Medulla oblongata (tissue), 1 donor: ENCODE measurements around the gene MIS18A.
"Not testable (repeated sequence)": the region's sequence is repeated elsewhere in the genome, so short reads cannot be mapped to it uniquely, and the experiment has no call there.

ENCODE experiments used
- DNase-seq: peaks from one replicate; pipeline ENCODE4 v3.0.0-alpha.2; 2015; ENCODE audit errors: extremely low spot score

The MIS18A gene, protein sequence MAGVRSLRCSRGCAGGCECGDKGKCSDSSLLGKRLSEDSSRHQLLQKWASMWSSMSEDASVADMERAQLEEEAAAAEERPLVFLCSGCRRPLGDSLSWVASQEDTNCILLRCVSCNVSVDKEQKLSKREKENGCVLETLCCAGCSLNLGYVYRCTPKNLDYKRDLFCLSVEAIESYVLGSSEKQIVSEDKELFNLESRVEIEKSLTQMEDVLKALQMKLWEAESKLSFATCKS

DNA sequence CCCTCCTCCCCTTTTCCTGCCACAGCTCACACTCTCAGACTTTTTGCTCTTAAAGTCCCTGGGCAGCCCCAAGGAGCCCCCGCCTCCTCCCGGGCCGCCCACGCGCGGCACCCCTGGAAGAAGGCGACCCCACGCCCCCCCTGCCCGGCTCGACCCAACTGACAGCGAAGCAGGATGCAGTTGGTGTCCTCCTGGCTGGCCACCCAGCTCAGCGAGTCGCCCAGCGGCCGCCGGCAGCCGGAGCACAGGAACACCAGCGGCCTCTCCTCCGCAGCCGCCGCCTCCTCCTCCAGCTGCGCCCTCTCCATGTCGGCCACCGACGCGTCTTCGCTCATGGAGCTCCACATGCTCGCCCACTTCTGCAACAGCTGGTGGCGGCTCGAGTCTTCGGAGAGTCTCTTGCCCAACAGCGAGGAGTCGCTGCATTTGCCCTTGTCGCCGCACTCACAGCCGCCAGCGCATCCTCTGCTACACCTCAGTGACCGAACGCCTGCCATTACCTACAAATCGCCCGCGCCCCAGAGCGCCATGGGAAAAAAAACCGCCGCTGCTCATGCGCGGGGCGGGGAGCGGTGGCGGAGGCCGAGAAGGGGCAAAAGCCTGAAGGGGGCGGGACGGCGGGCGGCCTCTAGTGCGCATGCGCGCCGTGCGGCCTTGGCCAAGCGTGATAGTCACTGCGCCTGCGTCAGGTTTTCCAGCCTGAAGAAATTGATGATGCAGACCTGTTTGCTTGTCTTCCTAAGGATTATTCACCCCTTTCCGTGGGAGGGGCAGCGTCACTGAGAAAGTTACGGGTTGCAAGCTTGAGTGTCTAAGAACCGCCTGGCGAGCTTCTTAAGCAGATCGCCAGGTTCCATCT lies at the start of gene MIS18A:
Gene MIS18A, minus strand, starts transcription at position 532 of the 859 bp plus-strand sequence. Its CDS starts 35 bp downstream, at position 497.
- peak; percentile 96 for DNase-seq

DNA sequence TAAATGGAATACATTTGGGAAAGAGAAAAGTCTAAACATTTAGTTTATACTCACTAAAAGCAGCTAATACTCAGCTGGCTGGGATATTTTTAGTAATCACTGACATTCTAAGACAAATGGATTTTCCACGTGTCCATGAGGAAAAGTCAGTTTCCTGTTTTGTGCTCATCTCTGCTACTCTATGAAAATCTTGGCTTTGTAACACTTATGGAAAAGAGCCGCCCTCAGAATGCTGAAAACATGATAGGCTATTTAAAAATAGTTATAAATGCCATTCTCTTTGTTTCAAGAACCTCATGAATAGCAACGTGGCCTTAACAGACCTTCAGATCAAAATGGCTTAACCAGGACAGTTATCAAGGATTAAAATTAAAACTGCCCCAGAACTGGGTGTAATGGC lies 49.7 kb upstream of the MIS18A start:
- no peak for DNase-seq

DNA sequence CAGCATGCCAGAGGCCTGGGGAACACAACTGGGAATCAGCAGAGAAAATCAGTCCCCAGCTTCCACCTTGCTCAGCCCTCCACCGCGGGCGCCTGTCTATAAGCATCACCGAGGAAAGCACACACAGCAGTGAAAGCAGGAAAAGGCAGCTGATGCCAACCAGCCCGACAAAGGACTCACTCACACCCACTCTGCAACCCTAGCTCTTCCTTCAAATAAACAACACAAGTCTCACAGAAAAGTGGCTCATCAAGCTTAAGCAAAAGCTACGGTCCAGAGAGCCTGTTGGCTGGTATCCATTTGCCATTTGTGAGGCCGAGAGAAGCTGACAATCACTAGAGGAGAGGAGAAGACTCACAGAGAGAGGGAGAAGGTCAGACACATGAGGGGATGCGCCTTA lies 46.9 kb upstream of the MIS18A start:
- peak; percentile 75 for DNase-seq

DNA sequence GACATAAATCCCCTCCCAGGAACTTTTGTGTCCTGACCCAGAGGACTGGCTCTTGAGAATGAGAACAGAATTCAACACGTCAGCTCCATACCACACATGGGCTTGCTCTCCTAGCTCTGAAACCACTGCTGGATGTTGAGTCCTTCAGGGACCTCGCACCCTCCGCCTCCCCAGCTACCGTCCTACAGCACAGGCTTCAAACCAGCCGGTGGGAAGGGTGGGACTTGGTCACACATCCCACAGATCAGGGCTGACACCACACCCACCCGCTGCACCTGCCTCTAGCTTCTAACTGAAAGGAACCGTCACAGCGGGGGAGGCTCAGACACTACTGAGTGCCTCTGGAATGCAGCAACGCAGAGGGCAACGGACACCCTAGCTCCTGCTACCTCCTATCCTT lies 43.8 kb upstream of the MIS18A start:
- no peak for DNase-seq

DNA sequence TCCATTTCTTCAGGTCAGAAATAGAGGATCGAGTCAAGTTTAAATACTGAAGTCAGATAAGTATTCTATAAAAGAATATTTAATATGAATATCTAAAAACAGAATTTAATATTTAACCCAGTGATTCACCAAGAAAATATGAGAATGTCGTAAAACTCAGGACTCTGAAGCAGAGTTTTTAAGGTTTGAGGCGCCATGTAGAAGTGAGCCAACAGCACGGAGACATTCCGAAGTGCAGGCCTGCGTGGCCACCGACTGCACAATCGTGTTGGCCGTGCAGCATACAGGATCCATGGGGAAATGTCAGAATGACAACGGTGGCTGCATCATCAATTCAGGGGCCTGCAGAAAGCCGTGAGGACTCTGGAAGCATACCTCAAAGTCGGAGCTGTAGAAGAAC lies 43.3 kb upstream of the MIS18A start:
- DNase-seq, result no peak

DNA sequence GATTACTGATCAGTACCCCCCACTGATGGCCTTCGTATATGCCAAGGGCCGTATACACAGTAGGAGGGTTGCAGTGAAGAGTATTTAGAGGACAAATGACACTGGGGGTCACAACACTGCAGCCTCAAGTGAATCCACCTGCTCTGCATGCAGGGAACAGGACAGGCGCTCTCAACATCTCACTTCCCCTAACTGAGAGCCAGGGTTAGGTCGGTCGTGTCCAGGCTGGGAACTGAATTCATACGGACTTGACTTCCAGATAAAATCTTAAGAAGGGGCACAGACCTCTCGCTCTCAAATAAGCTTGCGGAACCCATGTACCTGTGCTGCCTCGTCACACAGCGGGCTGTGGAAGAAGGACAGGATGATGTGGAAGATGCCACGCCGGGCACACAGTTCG lies 42.6 kb upstream of the MIS18A start:
- DNase-seq, result no peak

DNA sequence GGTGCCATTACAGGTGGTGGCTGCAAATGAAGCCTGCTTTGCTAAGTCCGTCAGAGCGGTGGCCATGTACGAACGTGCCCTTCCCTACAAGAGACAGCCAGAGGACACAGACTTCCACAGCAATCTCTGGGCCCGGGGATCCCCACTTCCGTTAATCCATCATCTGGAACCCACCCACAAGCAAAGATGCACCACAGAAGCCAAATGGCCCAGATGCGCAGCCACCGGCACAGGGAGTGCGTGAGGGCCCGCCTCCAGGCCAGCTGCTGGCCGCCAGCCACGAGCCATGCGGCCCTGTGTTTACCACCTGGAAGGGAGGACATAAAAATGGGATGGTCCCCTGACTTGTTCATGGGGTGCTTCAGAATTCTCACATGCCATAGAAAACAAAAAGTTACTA lies 41.9 kb upstream of the MIS18A start:
- no peak for DNase-seq

DNA sequence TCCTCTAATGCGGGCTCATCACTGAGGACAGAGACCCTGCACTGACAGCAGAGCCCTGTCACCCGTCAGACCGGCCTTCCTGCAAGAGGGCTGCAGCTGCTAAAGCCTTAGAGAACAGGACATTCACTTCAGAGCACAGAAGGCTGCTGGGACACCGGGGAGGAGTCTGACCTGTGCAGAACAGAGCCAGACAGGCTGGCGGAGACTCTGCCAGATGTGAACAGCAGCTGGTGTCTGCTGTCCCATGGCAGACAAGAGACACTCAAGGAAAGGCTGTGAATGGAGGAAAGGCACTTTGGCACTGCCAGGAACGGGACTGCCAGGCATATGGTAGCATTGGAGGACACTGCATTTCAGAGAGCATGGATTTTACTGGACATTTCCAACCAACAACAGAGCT lies 41.2 kb upstream of the MIS18A start:
- no peak for DNase-seq

DNA sequence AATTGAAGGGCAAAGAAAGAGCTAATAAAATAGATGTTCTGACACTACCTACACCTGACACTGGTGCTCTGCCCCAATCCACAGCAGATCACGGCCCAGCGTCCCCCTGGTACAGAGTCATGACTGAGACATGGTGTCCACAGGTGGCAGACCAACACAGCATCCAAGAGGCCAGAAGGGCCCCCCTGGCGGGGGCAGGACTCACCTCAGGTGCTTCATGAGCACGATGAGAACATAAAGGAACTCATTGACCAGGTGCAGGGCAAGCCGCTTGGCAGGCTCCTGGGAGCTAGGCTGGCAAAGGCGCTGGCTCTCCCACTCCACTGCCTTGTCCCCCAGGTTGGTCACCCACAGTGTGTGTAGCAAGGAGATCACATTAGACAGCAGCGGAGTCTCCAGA lies 40.2 kb upstream of the MIS18A start:
- no peak for DNase-seq

DNA sequence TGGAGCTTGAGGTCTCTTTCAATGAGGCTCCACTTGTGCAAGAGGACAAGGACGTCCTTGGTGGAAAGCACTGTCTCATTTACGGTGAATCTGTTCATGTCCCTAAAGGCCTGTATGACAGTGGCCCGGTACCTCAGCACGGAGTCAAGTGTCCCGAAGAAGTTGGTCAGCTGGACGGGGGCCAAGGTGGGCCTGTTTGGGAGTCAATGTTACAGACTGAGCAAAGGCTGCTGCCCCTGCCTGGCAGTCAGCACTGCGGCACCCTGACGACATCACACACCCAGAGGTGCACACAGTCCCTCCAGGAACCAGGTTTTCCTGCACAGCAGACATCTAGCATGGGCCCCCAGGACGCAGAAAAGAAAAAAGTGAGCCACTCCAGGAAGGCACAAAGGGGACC lies 38.9 kb upstream of the MIS18A start:
- no peak for DNase-seq

DNA sequence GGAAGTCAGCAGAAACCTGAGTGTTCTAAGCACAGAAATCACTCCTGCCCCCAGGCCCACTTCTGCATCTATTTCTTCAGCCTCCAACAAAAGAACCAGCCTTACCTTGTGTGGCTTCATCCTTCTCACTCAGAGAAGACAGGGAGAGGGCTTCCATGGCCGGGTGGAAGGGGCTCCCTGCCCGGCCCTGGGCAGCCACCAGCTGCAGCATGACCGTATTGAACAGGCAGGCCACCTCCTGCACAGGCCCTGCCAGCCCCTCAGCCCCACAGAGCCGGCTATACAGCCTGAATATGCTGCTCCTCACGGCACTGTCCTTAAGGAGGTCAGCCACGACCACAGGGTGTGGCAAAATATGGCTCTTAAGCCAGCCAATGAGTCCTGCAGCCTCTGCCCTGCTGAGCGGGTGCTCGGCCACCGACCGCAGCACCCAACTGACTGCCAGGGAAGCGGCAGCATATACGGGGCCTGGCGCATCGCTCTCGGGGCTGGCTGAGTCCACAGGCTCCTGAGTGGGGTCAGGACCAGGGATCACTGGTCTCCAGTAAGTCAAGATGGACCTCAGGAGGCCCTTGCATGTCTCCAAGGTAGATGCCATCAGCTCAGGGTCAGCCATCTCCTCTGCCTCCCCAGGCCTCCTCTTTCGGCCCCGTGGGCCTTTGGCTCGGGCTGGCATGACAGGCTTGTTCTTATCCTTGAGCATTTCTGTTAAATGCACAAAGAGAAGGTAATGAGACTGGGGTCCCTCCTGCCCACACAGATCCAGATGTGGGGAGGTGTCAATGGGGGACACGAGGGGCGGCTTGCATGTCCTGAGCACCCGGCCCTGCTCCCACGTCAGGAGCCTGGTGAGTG lies 37.7 kb upstream of the MIS18A start:
- no peak for DNase-seq

DNA sequence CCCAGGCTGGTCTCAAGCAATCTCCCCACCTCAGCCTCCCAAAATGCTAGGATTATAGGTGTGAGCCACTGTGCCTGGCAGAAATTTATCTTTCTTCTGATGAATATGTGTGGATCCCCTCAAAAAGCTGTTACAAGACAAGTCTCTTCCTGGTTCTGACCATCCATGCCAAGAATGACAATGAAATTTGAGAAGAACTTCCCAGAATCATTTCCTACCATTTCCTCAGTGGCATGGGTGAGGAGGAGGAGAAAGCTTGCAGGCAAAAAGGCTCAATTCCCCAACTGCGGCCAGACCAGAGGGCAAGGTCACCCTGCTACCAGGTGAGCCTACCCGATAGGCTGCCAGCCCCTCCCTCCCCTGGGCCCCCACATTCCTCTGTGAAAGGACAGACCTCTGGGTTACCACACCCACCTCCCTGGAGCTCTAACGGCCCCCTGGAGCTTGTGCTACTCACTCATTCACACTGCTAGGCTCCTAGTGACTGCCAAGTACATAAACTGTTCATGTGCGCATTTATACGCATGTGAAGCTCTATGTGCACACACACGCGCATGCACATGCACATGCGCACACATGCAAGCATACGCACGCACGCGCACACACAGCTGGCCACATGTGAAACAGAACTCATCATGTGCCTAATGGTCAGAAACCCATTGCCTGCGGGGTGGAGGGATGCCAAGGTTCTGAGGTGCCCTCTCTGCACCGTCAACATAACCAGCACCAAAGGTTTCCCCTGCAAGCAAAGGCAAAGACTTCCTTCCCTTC lies 36.8 kb upstream of the MIS18A start:
- DNase-seq, result no peak

DNA sequence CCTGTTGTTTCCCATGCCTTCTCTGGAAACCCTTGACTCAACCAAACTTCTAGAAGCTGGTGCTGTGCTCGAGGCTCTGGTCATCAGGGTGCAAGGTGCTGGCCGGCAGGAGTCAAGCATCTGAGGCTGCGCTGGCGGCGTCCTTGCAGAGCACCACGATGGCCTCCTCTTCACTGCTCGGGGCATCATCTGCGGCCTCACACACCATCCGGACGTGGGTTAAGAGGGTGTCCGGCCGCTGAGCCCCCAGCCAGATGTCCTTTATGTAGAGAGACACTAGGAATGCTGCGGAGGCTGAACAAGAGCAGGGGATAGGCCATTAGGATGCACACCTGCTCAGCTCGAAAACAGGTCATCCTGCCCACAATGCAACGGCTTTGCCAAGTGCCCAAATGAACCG lies 36.0 kb upstream of the MIS18A start:
- DNase-seq, result no peak

DNA sequence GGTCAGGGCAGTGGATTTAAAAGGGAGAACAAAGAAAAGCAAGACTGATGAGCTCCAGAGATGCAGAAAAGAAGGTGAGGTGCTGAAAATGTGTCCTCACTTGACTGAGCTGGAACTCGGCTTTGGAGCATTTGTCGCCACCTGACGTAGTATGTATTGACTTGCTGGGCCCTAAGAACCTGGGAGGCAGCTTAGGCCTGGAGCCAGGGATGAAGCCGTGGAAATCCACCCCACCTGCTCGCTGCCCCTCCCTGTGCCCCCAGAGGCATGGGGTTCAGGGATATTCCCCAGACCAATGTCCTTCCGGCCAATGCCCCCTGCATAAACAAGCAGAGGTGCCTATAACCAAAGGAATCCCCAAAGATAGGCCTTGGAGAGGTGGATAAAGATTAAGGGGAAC lies 34.1 kb upstream of the MIS18A start:
- DNase-seq, result no peak

DNA sequence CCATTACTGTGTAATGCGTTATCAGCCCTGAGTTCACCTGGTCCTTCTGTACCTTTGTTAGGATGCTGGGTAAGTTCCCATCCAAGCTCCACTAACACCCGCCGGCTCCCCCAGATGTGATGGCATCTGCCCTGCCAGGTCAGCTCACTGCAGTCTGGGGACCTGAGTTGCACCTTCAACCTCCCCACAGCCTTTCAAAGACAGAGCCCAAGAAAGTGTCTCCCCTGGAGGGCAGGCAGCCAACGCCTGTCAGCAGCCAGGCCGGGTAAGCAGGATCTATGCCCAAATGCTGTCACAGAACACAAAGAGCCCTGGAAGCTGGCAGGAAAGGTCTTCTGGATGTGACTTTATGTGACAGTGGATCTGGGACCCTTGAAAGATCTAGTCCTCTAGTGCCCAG lies 33.5 kb upstream of the MIS18A start:
- DNase-seq, result peak; percentile 44

DNA sequence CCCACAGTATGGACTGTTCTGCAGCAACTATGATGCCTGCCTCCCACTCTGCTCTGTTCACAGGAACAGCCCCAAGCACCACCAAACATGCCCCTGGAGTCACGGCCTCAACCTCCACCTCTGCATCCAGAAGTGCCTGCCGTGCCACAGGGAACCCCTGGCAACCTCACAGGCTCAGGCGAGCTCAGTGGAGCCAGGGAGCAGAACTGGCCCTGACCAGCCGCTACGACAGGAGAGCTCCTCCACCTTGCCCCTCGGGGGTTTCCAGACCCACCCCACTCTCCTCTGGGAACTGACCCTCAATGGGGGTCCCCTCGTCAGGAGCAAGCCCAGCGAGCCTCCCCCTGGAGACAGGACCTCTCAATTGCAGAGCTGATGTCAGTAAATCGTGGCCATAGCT lies 32.8 kb upstream of the MIS18A start:
- DNase-seq, result no peak

DNA sequence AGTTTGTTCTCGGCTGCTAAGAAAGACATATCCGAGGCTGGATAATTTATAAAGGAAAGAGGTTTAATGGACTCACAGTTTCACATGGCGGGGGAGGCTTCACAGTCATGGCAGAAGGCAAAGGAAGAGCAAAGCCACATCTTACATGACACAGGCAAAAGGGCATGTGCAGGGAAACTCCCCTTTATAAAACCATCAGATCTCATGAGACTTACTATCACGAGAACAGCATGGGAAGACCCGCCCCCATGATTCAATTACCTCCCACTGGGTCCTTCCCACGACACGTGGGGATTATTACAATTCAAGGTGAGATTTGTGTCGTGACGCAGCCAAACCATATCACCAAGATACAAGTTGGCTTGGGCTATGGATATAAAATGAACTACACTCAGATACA lies 32.1 kb upstream of the MIS18A start:
- not testable (repeated sequence) for DNase-seq

DNA sequence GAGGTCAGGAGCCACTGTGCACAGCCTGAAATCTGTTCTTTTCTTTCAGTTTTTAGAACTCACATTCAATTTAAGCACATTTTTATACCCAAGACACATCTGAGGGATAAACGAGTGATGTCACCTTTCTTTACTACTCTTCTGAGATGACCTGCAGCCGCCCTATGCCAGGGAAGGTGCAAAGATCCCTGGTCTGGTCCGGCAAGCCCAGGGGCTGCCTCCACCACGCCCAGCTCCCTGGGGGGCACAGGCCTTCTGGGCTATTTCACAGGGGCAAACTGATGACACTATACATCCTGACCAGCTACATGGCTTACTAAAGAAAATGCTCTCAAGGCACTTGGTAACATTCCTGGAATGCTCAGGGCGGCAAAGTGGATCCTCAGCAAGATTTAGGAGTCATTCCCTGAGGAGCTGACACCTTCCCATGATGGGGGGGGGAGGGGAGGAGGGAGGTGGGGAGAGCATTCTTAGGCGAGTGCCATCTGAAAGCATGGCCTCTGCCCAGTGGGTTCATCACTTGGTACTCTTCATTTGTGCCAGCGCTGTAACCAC lies 31.1 kb upstream of the MIS18A start:
- DNase-seq, result no peak

DNA sequence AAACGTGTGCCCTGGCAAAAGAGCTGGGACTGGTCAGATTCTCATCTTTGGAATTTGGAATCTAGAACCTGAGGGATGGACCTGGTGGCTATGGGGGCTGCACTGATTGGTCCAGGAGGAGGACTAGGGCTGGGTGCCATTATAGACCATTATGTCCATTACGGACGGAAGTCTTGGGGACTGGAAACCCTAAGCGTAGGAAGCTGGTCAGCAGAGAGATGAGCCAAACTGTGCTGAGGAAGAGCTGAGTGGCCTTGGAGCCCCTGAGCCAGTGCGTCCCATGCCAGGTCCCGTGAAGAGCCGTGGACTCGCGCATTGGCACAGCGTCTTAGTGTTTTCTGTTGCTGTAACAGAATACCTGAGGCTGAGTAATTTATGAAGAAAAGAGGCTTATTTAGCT lies 29.8 kb upstream of the MIS18A start:
- DNase-seq, result no peak

DNA sequence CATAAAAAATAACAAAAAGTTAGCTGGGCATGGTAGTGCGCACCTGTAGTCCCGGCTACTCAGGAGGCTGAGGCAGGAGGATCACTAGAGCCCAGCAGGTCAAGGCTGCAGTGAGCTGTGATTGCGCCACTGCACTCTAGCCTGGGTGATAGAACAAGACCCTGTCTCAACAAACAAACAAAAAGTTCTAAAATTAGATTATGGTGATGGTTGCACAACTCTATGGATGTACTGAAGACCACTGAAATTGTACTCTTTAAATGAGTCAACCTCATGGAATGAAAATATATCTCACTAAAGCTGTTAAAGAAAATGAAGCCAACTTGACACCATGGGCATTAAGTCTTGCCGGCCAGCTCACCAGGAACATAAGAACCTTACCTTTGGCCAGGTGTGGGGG lies 28.9 kb upstream of the MIS18A start:
- no peak for DNase-seq

DNA sequence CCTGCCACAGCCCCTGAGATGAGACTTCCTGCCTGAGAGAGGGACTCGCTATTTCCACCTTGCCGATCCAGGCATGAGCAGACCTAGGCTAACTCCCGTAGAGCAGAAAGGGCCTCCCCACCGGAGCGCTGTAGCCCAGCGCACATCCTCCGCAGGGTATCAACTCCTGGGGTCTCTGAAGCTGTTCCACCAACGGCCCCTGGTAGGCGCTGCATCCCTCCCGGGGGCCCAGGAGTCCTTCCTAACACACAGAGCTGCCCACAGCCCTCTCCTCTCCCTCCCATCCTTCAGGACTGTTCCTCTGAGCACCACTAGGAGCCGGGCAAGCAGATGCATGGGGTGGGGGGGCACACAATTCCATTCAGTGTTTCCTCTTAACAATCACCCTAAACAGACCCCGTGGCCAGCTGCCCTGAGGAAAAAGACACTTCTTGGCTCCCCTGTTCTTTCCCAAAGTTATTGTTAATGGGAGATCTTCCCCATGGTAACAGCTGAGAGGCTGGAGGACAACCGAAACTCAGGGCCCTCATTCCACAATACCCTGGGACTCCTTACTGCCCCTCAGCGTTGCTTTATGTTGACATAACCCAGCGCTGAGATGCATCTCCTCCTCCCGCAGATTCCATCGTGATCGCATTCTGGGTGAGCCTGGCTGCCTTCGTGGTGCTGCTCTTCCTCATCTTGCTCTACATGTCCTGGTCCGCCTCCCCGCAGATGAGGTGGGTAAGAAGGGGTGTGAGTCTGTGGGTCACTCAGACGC lies 27.4 kb upstream of the MIS18A start:
- DNase-seq, result peak; percentile 94
